HEK293T (cell line): ENCODE data around the gene PTPRCAP.

Experiments
- CTCF ChIA-PET: fragments of 350-600 bp; formaldehyde crosslinking; extraction: SDS; loops from one replicate; lab custom pipeline; 2021; ENCODE audit warnings: antibody characterized with exemption, inconsistent platforms; lab: Yijun Ruan, JAX
- POLR2A ChIA-PET: fragments of 350-600 bp; formaldehyde crosslinking; extraction: SDS; loops from one replicate; lab custom pipeline; 2020; ENCODE audit warnings: antibody characterized with exemption, inconsistent platforms; lab: Yijun Ruan, JAX
- DNase-seq: peaks from one replicate; pipeline ENCODE4 v3.0.0; 2012; ENCODE audit warnings: mixed read lengths; ENCODE audit errors: extremely low spot score
- ARNT ChIP-seq: fragments of 450-650 bp; IDR thresholded peaks from 2 replicates; pipeline ENCODE4 v1.6.1; 2017; ENCODE audit warnings: mild to moderate bottlenecking
- BHLHE40 ChIP-seq: fragments of 450-650 bp; IDR thresholded peaks from 2 replicates; pipeline ENCODE4 v1.6.1; 2016; ENCODE audit warnings: mild to moderate bottlenecking, moderate library complexity, borderline replicate concordance
- CTBP1 ChIP-seq: fragments of 450-650 bp; IDR thresholded peaks from 2 replicates; pipeline ENCODE4 v1.6.1; 2016; ENCODE audit warnings: borderline replicate concordance
- ELF4 ChIP-seq: fragments of 450-650 bp; IDR thresholded peaks from 2 replicates; pipeline ENCODE4 v1.6.1; 2017; ENCODE audit warnings: antibody characterized with exemption
- FOXA1 ChIP-seq: fragments of 450-650 bp; IDR thresholded peaks from 2 replicates; pipeline ENCODE4 v1.6.1; 2016; ENCODE audit warnings: mild to moderate bottlenecking
- FOXK2 ChIP-seq: fragments of 450-650 bp; IDR thresholded peaks from 2 replicates; pipeline ENCODE4 v1.6.1; 2016; ENCODE audit warnings: mild to moderate bottlenecking
- FOXM1 ChIP-seq: fragments of 450-650 bp; IDR thresholded peaks from 2 replicates; pipeline ENCODE4 v1.6.1; 2017; ENCODE audit warnings: mild to moderate bottlenecking, borderline replicate concordance
- HDGF ChIP-seq: fragments of 450-650 bp; IDR thresholded peaks from 2 replicates; pipeline ENCODE4 v1.6.1; 2017; ENCODE audit warnings: antibody characterized with exemption, borderline replicate concordance
- L3MBTL2 ChIP-seq: fragments of 450-650 bp; conservative IDR thresholded peaks from 2 replicates; pipeline ENCODE4 v1.6.1; 2016; ENCODE audit warnings: mild to moderate bottlenecking
- LEF1 ChIP-seq: fragments of 450-650 bp; IDR thresholded peaks from 2 replicates; pipeline ENCODE4 v1.6.1; 2017; ENCODE audit warnings: mild to moderate bottlenecking, borderline replicate concordance
- NFRKB ChIP-seq: fragments of 450-650 bp; IDR thresholded peaks from 2 replicates; pipeline ENCODE4 v1.6.1; 2016; ENCODE audit warnings: mild to moderate bottlenecking, moderate library complexity
- SP1 ChIP-seq: fragments of 450-650 bp; IDR thresholded peaks from 2 replicates; pipeline ENCODE4 v1.6.1; 2017
- SUZ12 ChIP-seq: fragments of 450-650 bp; IDR thresholded peaks from 2 replicates; pipeline ENCODE4 v1.6.1; 2016; ENCODE audit warnings: mild to moderate bottlenecking
- TARDBP ChIP-seq: fragments of 450-650 bp; IDR thresholded peaks from 2 replicates; pipeline ENCODE4 v1.6.1; 2016
- ZNF384 ChIP-seq: fragments of 450-650 bp; IDR thresholded peaks from 2 replicates; pipeline ENCODE4 v1.6.1; 2016
- TF ChIP-seq, protein P1 (sequence below): fragments of 450-650 bp; IDR thresholded peaks from 2 replicates; pipeline ENCODE4 v1.6.1; 2016

The PTPRCAP gene

DNA sequence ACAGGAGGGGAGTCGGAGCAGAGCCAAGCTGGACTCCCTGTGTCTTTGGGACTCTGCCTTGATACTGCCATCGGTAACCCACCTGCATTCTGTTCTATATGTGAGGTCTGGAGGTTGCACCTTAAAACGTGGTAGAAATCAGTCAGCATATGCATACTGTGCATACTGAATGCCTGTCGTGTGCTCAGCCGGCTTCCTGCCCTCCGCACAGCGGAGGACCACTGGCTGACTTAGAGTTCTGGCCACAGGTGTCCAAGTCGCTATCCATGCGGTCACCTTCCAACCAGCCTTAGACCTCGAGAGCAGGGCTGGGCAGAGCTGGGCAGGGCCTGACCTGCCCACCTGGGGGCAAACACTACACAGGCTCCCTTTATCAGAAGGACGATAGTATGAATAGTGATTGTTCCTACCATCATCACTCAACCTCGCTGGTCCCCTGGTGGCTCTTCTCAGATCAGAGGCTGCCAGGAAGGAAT lies 29.8 kb downstream of the PTPRCAP start:
- CTCF ChIA-PET: interaction anchor here (1.0 to 1.2 kb wide), 2 partner anchors 13 to 61 kb away, joined by 3 to 4 read pairs; partner anchors contain the start of gene TMEM134
- no peak for TF ChIP-seq FOXA1
- no peak for TF ChIP-seq CTBP1
- no peak for TF ChIP-seq BHLHE40
- no peak for TF ChIP-seq TARDBP
- TF ChIP-seq FOXK2: no peak
- TF ChIP-seq HDGF: no peak
- no peak for TF ChIP-seq ARNT
- TF ChIP-seq ELF4: no peak
- TF ChIP-seq NFRKB: no peak
- no peak for TF ChIP-seq FOXM1
- TF ChIP-seq, protein P1, sequence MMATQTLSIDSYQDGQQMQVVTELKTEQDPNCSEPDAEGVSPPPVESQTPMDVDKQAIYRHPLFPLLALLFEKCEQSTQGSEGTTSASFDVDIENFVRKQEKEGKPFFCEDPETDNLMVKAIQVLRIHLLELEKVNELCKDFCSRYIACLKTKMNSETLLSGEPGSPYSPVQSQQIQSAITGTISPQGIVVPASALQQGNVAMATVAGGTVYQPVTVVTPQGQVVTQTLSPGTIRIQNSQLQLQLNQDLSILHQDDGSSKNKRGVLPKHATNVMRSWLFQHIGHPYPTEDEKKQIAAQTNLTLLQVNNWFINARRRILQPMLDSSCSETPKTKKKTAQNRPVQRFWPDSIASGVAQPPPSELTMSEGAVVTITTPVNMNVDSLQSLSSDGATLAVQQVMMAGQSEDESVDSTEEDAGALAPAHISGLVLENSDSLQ: no peak
- no peak for TF ChIP-seq L3MBTL2
- TF ChIP-seq SUZ12: no peak
- TF ChIP-seq SP1: no peak
- DNase-seq: no peak
- POLR2A ChIA-PET: interaction anchor here (1.6 to 1.9 kb wide), 2 partner anchors 12 to 16 kb away, joined by 6 to 7 read pairs; partner anchors contain the start of gene RAD9A

DNA sequence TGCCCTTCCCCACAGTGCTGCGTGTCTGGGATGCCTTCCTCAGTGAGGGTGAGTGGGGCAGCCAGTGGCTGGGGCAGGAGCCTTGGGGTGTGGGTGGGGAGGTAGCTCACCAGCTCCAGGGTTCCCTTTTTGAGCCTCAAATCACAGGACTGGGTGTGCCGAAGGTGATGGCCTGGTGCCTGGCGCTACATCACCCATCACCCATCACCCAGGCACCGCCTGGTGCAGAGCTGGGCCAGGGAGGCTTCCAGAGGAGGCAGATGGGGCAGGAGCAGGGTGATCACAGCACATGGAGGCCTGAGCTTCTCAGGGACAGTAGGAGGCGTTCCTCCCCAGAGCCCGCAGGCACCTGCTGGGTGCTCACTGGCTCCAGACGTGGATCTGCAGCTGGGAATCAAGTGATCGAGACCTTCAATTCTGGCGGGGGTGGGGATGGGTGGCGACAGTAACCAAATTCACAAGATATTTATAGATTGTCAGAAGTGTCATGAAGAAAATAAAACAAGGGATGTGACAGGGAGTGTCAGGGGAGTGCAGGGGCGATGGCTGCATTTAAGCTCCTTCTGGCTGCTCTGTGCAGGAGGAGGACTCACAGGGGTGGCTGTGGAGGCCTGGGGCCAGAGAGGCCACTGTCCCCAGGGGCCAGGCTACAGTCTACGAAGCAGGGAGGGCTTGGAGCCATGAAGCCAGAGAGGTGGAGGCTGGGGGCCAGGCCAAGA lies 30.4 kb downstream of the PTPRCAP start:
- DNase-seq: no peak
- ChIA-PET POLR2A (interaction anchor here (1.6 to 1.9 kb wide), 2 partner anchors 13 to 16 kb away, joined by 6 to 7 read pairs; partner anchors contain the start of gene RAD9A), CTCF (interaction anchor here (1.0 to 1.2 kb wide), 2 partner anchors 14 to 61 kb away, joined by 3 to 4 read pairs; partner anchors contain the start of gene TMEM134)
- TF ChIP-seq HDGF (no peak), NFRKB (no peak), LEF1 (no peak), L3MBTL2 (no peak)
- TF ChIP-seq, protein P1: no peak

DNA sequence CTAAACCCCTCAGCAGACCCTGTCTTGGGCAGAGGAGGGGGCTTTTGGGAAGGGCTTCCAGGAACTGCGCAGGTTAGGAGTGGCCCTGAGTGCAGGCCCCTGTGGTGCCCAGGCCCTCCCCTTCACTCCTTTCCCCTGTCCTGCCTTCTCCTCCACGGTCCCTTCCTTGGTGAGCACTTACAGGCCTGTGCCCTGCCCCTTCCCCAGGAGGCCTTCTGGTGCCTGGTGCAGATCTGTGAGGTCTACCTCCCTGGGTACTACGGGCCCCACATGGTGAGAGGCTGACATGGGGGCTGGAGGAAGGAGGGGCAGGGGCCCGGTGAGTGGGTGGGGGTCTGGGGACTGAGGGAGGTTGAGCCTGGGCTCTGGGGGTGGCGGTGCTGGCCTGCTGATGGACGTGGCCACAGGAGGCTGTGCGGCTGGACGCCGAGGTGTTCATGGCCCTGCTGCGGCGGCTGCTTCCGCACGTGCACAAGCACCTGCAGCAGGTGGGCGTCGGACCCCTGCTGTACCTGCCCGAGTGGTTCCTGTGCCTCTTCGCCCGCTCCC lies 31.0 kb downstream of the PTPRCAP start:
- no peak for DNase-seq
- ChIA-PET CTCF (interaction anchor here (1.0 kb wide), 1 partner anchor 62 kb away, joined by 3 read pairs; the partner anchor contains the start of gene TMEM134), POLR2A (interaction anchor here (1.6 kb wide), 1 partner anchor 15 kb away, joined by 7 read pairs; the partner anchor contains the start of gene RAD9A)
- TF ChIP-seq HDGF (no peak), TARDBP (no peak), LEF1 (no peak), L3MBTL2 (no peak), NFRKB (no peak), FOXM1 (no peak), ARNT (no peak), ZNF384 (no peak), FOXA1 (no peak), SUZ12 (no peak)
- TF ChIP-seq, protein P1: no peak

DNA sequence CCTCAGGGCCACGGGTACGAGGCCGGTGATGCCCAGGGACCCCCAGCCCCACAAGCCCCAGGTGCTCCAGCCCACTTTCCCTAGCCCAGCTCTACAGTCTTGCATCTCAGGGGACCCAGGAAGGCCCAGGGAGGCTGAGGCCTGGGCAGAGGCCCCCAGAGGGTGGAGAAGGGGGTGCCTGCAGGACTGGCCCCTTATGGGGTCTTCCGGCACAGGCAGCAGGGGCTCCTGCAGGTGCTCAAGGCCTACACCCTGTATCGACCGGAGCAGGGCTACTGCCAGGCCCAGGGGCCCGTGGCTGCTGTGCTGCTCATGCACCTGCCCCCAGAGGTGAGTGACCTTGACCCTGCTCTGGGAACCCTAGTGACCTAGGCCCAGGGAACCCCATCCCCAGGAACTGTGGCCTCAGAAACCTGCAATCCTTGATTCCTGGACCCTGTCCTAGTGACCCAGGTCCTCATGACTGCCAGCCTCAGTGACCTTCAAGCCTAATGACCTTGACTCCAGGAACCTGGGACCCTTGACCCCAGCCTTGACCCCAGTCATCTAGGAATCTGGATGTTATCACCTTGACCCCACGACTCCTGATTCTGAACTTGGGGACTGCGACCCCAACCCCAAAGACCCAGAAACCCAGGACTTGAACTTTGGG lies 31.7 kb downstream of the PTPRCAP start:
- POLR2A ChIA-PET: no interaction called here
- CTCF ChIA-PET: no interaction called here
- DNase-seq: no peak
- TF ChIP-seq ZNF384 (no peak), LEF1 (no peak), FOXM1 (no peak), NFRKB (no peak), SUZ12 (no peak), TARDBP (no peak), ELF4 (no peak), HDGF (no peak), BHLHE40 (no peak), CTBP1 (no peak), L3MBTL2 (no peak), ARNT (no peak)

DNA sequence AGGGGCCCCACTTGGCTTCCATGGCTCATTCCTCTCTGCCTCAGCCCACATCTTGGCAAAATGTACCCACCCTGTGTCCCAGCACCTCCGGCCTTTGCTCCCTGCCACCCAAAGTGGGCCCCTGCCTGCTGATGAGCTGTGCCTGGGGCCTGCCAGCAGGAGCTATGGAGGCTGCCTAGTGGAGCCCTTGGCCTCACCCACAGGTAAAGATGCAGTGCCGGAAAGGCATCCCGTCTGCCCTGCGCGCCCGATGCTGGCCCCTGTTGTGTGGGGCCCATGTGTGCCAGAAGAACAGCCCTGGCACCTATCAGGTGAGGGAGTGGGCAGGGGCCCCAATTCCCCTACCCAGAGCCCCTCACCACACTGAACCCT lies 32.3 kb downstream of the PTPRCAP start:
- ChIA-PET POLR2A (interaction anchor here (1.3 kb wide), 1 partner anchor 13 kb away, joined by 4 read pairs; no protein-coding TSS in a partner anchor), CTCF (no interaction called here)
- no peak for DNase-seq
- TF ChIP-seq L3MBTL2 (no peak), ARNT (no peak), FOXK2 (no peak), CTBP1 (no peak), TARDBP (no peak), ELF4 (no peak), NFRKB (no peak), SP1 (no peak), SUZ12 (no peak), HDGF (no peak), LEF1 (no peak), FOXA1 (no peak), BHLHE40 (no peak), FOXM1 (no peak), ZNF384 (no peak)
- TF ChIP-seq, protein P1: no peak
